ENCODE data around the gene FRMD4A.

Gene FRMD4A

GRCh38 chr10:14330388-14331061 is at the start of gene FRMD4A:
Gene FRMD4A (minus strand): TSS chr10:14330924.
- no peak for TF ChIP-seq JUND (IDR thresholded peaks at IDR 0.05; ENCODE audit: low read depth)
- in situ Hi-C loops (cut with HindIII; ENCODE audit: low pct_unique_long_range_greater_than_20kb, low sequenced_read_pairs), result no loop called here
- DNase-seq (ENCODE audit: low read depth in 1 of 2, low spot score in 1 of 2), result no peak

- DNase-seq (ENCODE audit: low read depth in 1 of 2, low spot score in 1 of 2), result no peak
- in situ Hi-C loops (cut with HindIII; ENCODE audit: low pct_unique_long_range_greater_than_20kb, low sequenced_read_pairs), result no loop called here
- no peak for TF ChIP-seq JUND (IDR thresholded peaks at IDR 0.05; ENCODE audit: low read depth)
Measured at GRCh38 chr10:14379556-14380280, 49.0 kb upstream of the FRMD4A start.

- DNase-seq (ENCODE audit: low read depth in 1 of 2, low spot score in 1 of 2), result peak in 1 of 2 experiments; percentile 25
- no peak for TF ChIP-seq JUND (IDR thresholded peaks at IDR 0.05; ENCODE audit: low read depth)
Measured at GRCh38 chr10:14378387-14378960, 47.8 kb upstream of the FRMD4A start.

GRCh38 chr10:14377591-14378175 is 47.0 kb upstream of the FRMD4A start:
- TF ChIP-seq JUND (IDR thresholded peaks at IDR 0.05; ENCODE audit: low read depth), result no peak
- DNase-seq (ENCODE audit: low read depth in 1 of 2, low spot score in 1 of 2), result no peak
- in situ Hi-C loops (cut with HindIII; ENCODE audit: low pct_unique_long_range_greater_than_20kb, low sequenced_read_pairs), result no loop called here

More at GRCh38 chr10:14378387-14378960, 47.8 kb upstream of the FRMD4A start:
- in situ Hi-C loops (cut with HindIII; ENCODE audit: low pct_unique_long_range_greater_than_20kb, low sequenced_read_pairs), result no loop called here

GRCh38 chr10:14374745-14375445 is 44.2 kb upstream of the FRMD4A start:
- in situ Hi-C loops (cut with HindIII; ENCODE audit: low pct_unique_long_range_greater_than_20kb, low sequenced_read_pairs), result no loop called here
- DNase-seq (ENCODE audit: low read depth in 1 of 2, low spot score in 1 of 2), result no peak
- TF ChIP-seq JUND (IDR thresholded peaks at IDR 0.05; ENCODE audit: low read depth), result no peak

GRCh38 chr10:14372606-14373005 is 41.9 kb upstream of the FRMD4A start:
- in situ Hi-C loops (cut with HindIII; ENCODE audit: low pct_unique_long_range_greater_than_20kb, low sequenced_read_pairs), result no loop called here
- DNase-seq (ENCODE audit: low read depth in 1 of 2, low spot score in 1 of 2), result no peak
- TF ChIP-seq JUND (IDR thresholded peaks at IDR 0.05; ENCODE audit: low read depth), result no peak

- in situ Hi-C loops (cut with HindIII; ENCODE audit: low pct_unique_long_range_greater_than_20kb, low sequenced_read_pairs), result no loop called here
- no peak for DNase-seq (ENCODE audit: low read depth in 1 of 2, low spot score in 1 of 2)
- no peak for TF ChIP-seq JUND (IDR thresholded peaks at IDR 0.05; ENCODE audit: low read depth)
Measured at GRCh38 chr10:14371581-14371980, 40.9 kb upstream of the FRMD4A start.

GRCh38 chr10:14370894-14371293 is 40.2 kb upstream of the FRMD4A start:
- TF ChIP-seq JUND (IDR thresholded peaks at IDR 0.05; ENCODE audit: low read depth), result no peak
- in situ Hi-C loops (cut with HindIII; ENCODE audit: low pct_unique_long_range_greater_than_20kb, low sequenced_read_pairs), result no loop called here
- no peak for DNase-seq (ENCODE audit: low read depth in 1 of 2, low spot score in 1 of 2)

GRCh38 chr10:14369906-14370305 is 39.2 kb upstream of the FRMD4A start:
- in situ Hi-C loops (cut with HindIII; ENCODE audit: low pct_unique_long_range_greater_than_20kb, low sequenced_read_pairs), result no loop called here

GRCh38 chr10:14366760-14367159 is 36.0 kb upstream of the FRMD4A start:
- in situ Hi-C loops (cut with HindIII; ENCODE audit: low pct_unique_long_range_greater_than_20kb, low sequenced_read_pairs), result no loop called here
- no peak for DNase-seq (ENCODE audit: low read depth in 1 of 2, low spot score in 1 of 2)
- TF ChIP-seq JUND (IDR thresholded peaks at IDR 0.05; ENCODE audit: low read depth), result no peak

More at GRCh38 chr10:14369906-14370305, 39.2 kb upstream of the FRMD4A start:
- no peak for DNase-seq (ENCODE audit: low read depth in 1 of 2, low spot score in 1 of 2)
- TF ChIP-seq JUND (IDR thresholded peaks at IDR 0.05; ENCODE audit: low read depth), result no peak

GRCh38 chr10:14365266-14365665 is 34.5 kb upstream of the FRMD4A start:
- DNase-seq (ENCODE audit: low read depth in 1 of 2, low spot score in 1 of 2), result no peak
- TF ChIP-seq JUND (IDR thresholded peaks at IDR 0.05; ENCODE audit: low read depth), result no peak
- in situ Hi-C loops (cut with HindIII; ENCODE audit: low pct_unique_long_range_greater_than_20kb, low sequenced_read_pairs), result no loop called here

- no peak for TF ChIP-seq JUND (IDR thresholded peaks at IDR 0.05; ENCODE audit: low read depth)
- in situ Hi-C loops (cut with HindIII; ENCODE audit: low pct_unique_long_range_greater_than_20kb, low sequenced_read_pairs), result no loop called here
- DNase-seq (ENCODE audit: low read depth in 1 of 2, low spot score in 1 of 2), result no peak
Measured at GRCh38 chr10:14362104-14362503, 31.4 kb upstream of the FRMD4A start.
